ENCODE data around the gene EFR3B.
"Not testable (repeated sequence)": the region's sequence is repeated elsewhere in the genome, so short reads cannot be mapped to it uniquely, and the experiment has no call there.

Gene EFR3B

GRCh38 chr2:25041928-25042320 is at the start of gene EFR3B:
TSS of gene EFR3B (plus strand) at chr2:25042076. CDS start at chr2:25042313, 237 bp downstream.
- DNase-seq = peak; percentile 88

GRCh38 chr2:24993406-24994145 is 48.3 kb upstream of the EFR3B start:
- no peak for DNase-seq

GRCh38 chr2:24994146-24994724 is 47.6 kb upstream of the EFR3B start:
- no peak for DNase-seq

GRCh38 chr2:24999097-24999496 is 42.8 kb upstream of the EFR3B start:
- DNase-seq = not testable (repeated sequence)

- DNase-seq = no peak
Measured at GRCh38 chr2:25000036-25000435, 41.8 kb upstream of the EFR3B start.

- no peak for DNase-seq
Measured at GRCh38 chr2:25000503-25001324, 41.2 kb upstream of the EFR3B start.

- DNase-seq = no peak
Measured at GRCh38 chr2:25001325-25001637, 40.6 kb upstream of the EFR3B start.

- no peak for DNase-seq
Measured at GRCh38 chr2:25002066-25002465, 39.8 kb upstream of the EFR3B start.

- no peak for DNase-seq
Measured at GRCh38 chr2:25009954-25010353, 31.9 kb upstream of the EFR3B start.

GRCh38 chr2:25011342-25011741 is 30.5 kb upstream of the EFR3B start:
- DNase-seq = not testable (repeated sequence)

- no peak for DNase-seq
Measured at GRCh38 chr2:25014631-25015030, 27.2 kb upstream of the EFR3B start.

GRCh38 chr2:25018681-25019080 is 23.2 kb upstream of the EFR3B start:
- no peak for DNase-seq

GRCh38 chr2:25021791-25022362 is 20.0 kb upstream of the EFR3B start:
- no peak for DNase-seq

- no peak for DNase-seq
Measured at GRCh38 chr2:25023333-25023732, 18.5 kb upstream of the EFR3B start.

- no peak for DNase-seq
Measured at GRCh38 chr2:25025229-25026007, 16.5 kb upstream of the EFR3B start.

GRCh38 chr2:25026008-25026530 is 15.8 kb upstream of the EFR3B start:
- no peak for DNase-seq

- DNase-seq = no peak
Measured at GRCh38 chr2:25029183-25029554, 12.7 kb upstream of the EFR3B start.

GRCh38 chr2:25030702-25031101 is 11.2 kb upstream of the EFR3B start:
- DNase-seq = no peak

- DNase-seq = no peak
Measured at GRCh38 chr2:25032094-25032493, 9.8 kb upstream of the EFR3B start.

GRCh38 chr2:25032901-25033300 is 9.0 kb upstream of the EFR3B start:
- no peak for DNase-seq

- DNase-seq = no peak
Measured at GRCh38 chr2:25034081-25034480, 7.8 kb upstream of the EFR3B start.

GRCh38 chr2:25035537-25036220 is 6.2 kb upstream of the EFR3B start:
- DNase-seq = no peak

Data from stimulated activated CD4-positive, alpha-beta T cell treated with anti-CD3 and anti-CD28 coated beads, Interleukin-12 subunit alpha, Interleukin-12 subunit beta, amount 100 ng/mL, for 4 hours (primary cell).